ENCODE measurements around the gene GBX1. TPM values are rescaled to one million over a fixed set of nuclear protein-coding genes. Genes with fewer than 3 reads are reported as not detected.

Gene GBX1
- total and polyA plus RNA-seq, 2 donors (not counting 3 experiments of a cell fraction or from before 2014, with no cell fraction given) = not detected

GRCh38 chr7:151129117-151129959, 38.2 kb downstream of the GBX1 start:
- Histone ChIP-seq H3K4me2 (ENCODE audit: insufficient read depth, low read length) (no peak overlapping the region), H3K27me3 (ENCODE audit: control insufficient read depth in 2 of 2, insufficient read depth in 2 of 2, low read length in 2 of 2) (no peaks in the 10 kb centered on the region), H4K20me1 (replicated peaks; ENCODE audit: control insufficient read depth, extremely low read depth, insufficient read depth, low read length) (peaks cover 2% of the 10 kb centered on the region), H3K9ac (replicated peaks; ENCODE audit: extremely low read depth, insufficient read depth, low read length) (no peak overlapping the region), H3K9me1 (replicated peaks; ENCODE audit: control insufficient read depth, extremely low read depth, insufficient read depth, low read length) (no peaks in the 10 kb centered on the region), H3K9me3 (replicated peaks; ENCODE audit: control insufficient read depth, insufficient read depth, low read length) (no peaks in the 10 kb centered on the region), H3K4me1 (ENCODE audit: control insufficient read depth, extremely low read depth, insufficient read depth, low read length) (no peaks in the 10 kb centered on the region), H2AFZ (ENCODE audit: low read depth, low read length) (no peak overlapping the region), H3K36me3 (ENCODE audit: control insufficient read depth in 2 of 2, extremely low read depth in 1 of 2, insufficient read depth in 2 of 2, low read length in 2 of 2) (peaks cover 9 to 69% of the 10 kb centered on the region in 2 experiments), H3K27ac (ENCODE audit: insufficient read depth, low read depth, low read length) (no peak overlapping the region), H3K4me3 (replicated peaks in 1 of 3; ENCODE audit: insufficient read depth in 1 of 3, low read depth in 1 of 3, low read length in 3 of 3) (no peak overlapping the region), H3K79me2 (ENCODE audit: control insufficient read depth, insufficient read depth, low read length) (no peaks in the 10 kb centered on the region)
- ChIA-PET CTCF (interaction anchor here (1.0 to 2.3 kb wide), 3 partner anchors 19 to 115 kb away, joined by 3 to 6 read pairs (median 4); no protein-coding TSS in a partner anchor), POLR2A (no interaction called here)
- DNase-seq (ENCODE audit: low read depth, low spot score) (no peak), FAIRE-seq (no peak)
- dilution Hi-C loops (cut with MboI; ENCODE audit: extremely low pct_ligation_motif_present, low sequenced_read_pairs) = no loop called here
- TF ChIP-seq JUN (IDR thresholded peaks at IDR 0.05; ENCODE audit: borderline replicate concordance, insufficient read depth, insufficient read length, low read depth) (no peak), MYC (IDR thresholded peaks at IDR 0.05; ENCODE audit: low read depth, low read length) (no peak), GATA2 (IDR thresholded peaks at IDR 0.05; ENCODE audit: insufficient read depth, insufficient read length, low read depth, low read length) (no peak), MAX (IDR thresholded peaks at IDR 0.05; ENCODE audit: insufficient read depth, insufficient read length) (no peak), POLR2AphosphoS5 (IDR thresholded peaks at IDR 0.05; ENCODE audit: insufficient read depth, low read depth, low read length) (no peak), CTCF (IDR thresholded peaks at IDR 0.05; ENCODE audit: extremely low read depth in 1 of 2, insufficient read depth in 1 of 2, low read depth in 1 of 2, low read length in 2 of 2) (no peak), EZH2 (IDR thresholded peaks at IDR 0.05; ENCODE audit: borderline replicate concordance, low read depth, low read length, severe bottlenecking) (no peak), FOS (IDR thresholded peaks at IDR 0.05; ENCODE audit: borderline replicate concordance, insufficient read depth, low read length) (no peak), POLR2A (IDR thresholded peaks at IDR 0.05; ENCODE audit: low read depth, low read length) (no peak)
- intact Hi-C loops (cut with micrococcal nuclease) = no loop called here
- BruUV-seq (replicated peaks) = no TSS peak

Data from endothelial cell of umbilical vein (primary cell).